Activated naive CD8-positive, alpha-beta T cell (primary cell): ENCODE measurements around the gene HIGD1A.

ENCODE experiments used
- H3K27ac Mint-ChIP-seq: one replicate; pipeline ENCODE4 v1.8.0; 2021; ENCODE audit warnings: mixed read lengths
- H3K27me3 Mint-ChIP-seq: one replicate; pipeline ENCODE4 v1.8.0; 2021; ENCODE audit warnings: mixed read lengths
- H3K36me3 Mint-ChIP-seq: one replicate; pipeline ENCODE4 v1.8.0; 2021; ENCODE audit warnings: mixed read lengths
- H3K4me1 Mint-ChIP-seq: one replicate; pipeline ENCODE4 v1.8.0; 2021; ENCODE audit warnings: low read depth, mixed read lengths
- H3K4me3 Mint-ChIP-seq: one replicate; pipeline ENCODE4 v1.8.0; 2021; ENCODE audit warnings: mild to moderate bottlenecking, mixed read lengths
- H3K9me3 Mint-ChIP-seq: one replicate; pipeline ENCODE4 v1.8.0; 2021; ENCODE audit warnings: low read depth, mixed read lengths

The HIGD1A gene

DNA sequence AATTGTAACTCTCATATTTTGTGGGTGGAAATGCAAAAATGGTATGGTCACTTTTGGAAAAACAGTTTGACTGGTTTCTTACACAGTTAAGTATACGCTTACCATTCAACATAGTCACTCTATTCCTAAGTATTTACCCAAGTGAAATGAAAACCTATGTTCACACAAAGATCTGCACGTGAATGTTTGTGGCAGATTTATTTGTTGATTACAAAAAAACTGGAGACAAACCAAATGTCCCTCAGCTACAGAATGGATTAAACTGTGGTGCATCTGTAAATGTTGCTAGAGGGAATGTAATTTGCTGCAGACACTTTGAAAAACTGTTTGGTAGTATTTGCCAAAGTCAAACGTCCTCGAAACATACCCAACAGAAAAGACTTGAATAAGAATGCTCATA is 34.3 kb upstream of the HIGD1A start:
- Mint-ChIP-seq H3K36me3 (no peaks in the 10 kb centered on the region), H3K4me1 (no peaks in the 10 kb centered on the region), H3K27me3 (no peaks in the 10 kb centered on the region), H3K27ac (no peak overlapping the region), H3K9me3 (no peaks in the 10 kb centered on the region), H3K4me3 (no peak overlapping the region)

DNA sequence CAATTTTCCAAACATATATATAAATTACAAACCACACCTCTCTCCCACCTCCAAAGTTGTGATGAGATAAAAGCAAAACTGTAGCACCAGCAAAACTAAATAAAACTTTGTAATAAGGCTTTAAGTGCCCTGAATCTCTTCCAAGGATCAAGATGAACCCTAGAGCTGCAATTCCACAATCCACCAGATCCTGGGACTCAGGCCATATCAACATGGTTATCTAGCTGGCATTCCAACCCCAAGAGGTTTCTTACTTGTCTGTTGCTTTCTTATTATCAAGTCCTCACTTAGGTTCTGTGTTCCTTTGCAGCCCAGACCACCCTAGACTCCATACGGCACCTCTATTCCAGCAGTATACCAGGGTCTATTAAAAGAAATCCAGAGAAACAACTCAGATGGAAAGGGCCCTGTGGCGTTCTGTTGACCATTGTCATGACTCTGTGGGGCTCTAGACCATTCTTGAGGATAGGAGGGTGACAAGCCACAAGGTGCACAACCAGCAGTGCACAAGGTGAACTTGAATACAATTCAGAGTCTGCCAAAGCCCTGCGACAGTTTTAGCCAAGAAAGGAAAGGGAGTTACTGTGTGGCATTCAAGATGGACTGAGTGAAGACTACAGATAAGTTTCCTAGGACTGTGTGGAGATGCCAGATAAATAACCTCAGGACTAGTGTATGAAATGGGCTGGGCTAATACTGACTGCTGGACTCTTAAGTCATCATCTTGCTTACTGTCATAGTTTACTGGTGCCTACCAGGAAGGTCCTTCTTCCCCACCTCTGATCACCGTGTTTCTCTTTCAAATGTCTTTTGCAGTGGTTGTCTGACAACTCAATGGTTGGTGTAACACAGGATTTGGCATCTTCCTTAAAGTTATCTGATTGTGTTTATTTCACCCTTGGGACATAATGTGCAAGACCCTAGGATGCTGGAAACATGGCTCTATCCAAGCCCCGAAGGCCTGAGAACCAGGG is 32.1 kb upstream of the HIGD1A start:
- H3K36me3 Mint-ChIP-seq: no peaks in the 10 kb centered on the region
- no peak overlapping the region for H3K27ac Mint-ChIP-seq
- no peak overlapping the region for H3K4me3 Mint-ChIP-seq
- H3K4me1 Mint-ChIP-seq: no peaks in the 10 kb centered on the region
- H3K27me3 Mint-ChIP-seq: no peaks in the 10 kb centered on the region
- H3K9me3 Mint-ChIP-seq: no peaks in the 10 kb centered on the region

DNA sequence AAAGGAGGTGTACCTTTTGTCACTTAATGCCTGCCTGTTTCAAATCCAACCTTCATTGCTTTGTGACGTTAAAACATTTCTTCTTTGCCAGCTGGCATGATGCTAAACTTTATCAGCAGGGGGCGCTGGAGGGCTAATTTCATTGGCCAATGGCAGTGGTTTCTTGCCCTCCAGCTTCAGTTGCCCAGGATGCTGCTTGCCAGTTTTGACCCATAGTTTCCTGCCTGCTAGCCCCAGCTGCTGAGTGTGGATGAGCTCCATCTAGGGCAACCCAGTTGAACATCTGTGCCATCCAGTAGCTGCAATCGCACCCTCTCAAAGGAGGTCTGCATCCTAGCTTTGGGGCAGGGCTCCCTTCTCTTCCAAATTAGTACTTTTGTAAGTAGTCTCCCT is 27.0 kb upstream of the HIGD1A start:
- H3K4me3 Mint-ChIP-seq: no peak overlapping the region
- H3K9me3 Mint-ChIP-seq: no peaks in the 10 kb centered on the region
- H3K36me3 Mint-ChIP-seq: peaks cover 2% of the 10 kb centered on the region
- peaks cover 8% of the 10 kb centered on the region for H3K27me3 Mint-ChIP-seq
- peaks cover 7% of the 10 kb centered on the region for H3K4me1 Mint-ChIP-seq
- H3K27ac Mint-ChIP-seq: no peak overlapping the region

DNA sequence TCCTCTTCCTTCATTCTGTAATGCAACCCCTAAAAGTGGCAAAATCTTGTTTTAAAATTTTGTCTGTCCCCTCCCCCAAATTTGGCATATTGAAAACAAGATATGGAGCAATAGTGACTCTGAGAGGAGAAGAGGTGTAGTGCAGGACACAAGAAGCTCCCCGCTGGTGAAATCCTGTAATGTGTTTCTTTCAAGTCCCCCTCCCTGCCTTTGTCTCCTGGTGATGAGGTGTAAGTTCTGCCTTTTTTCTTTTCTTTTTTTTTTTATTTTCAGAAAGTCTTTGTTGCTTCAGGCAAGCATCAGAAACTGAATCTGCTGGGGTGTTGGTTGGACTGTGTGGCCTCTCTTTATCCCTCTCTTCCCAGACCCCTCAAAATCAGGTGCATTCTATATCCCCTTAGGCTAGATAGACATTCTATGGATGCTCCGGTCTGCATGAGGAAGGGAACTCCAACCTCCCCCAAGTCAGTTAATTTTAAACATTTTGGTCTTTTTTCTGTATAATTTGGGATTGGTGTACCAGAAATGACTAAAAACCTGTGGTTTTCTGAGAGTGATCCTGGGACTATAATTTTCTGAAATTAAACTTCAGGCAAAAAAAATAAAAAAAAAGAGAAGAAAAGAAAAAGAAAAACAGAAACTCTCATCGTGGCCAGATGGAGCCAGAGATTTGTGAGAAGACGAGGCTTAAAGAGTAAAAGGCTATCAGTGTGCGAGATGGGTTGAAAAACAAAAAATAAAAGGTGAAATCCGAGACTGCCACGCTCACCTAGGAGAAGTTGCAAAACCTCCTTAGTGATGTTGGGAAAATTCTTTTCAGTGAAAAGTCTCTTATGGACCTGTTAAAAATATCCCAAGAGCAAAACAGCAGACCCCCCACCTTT is 26.4 kb upstream of the HIGD1A start:
- H3K27ac Mint-ChIP-seq: no peak overlapping the region
- peaks cover 7% of the 10 kb centered on the region for H3K4me1 Mint-ChIP-seq
- H3K4me3 Mint-ChIP-seq: no peak overlapping the region
- peaks cover 2% of the 10 kb centered on the region for H3K36me3 Mint-ChIP-seq
- no peaks in the 10 kb centered on the region for H3K9me3 Mint-ChIP-seq
- peaks cover 8% of the 10 kb centered on the region for H3K27me3 Mint-ChIP-seq

DNA sequence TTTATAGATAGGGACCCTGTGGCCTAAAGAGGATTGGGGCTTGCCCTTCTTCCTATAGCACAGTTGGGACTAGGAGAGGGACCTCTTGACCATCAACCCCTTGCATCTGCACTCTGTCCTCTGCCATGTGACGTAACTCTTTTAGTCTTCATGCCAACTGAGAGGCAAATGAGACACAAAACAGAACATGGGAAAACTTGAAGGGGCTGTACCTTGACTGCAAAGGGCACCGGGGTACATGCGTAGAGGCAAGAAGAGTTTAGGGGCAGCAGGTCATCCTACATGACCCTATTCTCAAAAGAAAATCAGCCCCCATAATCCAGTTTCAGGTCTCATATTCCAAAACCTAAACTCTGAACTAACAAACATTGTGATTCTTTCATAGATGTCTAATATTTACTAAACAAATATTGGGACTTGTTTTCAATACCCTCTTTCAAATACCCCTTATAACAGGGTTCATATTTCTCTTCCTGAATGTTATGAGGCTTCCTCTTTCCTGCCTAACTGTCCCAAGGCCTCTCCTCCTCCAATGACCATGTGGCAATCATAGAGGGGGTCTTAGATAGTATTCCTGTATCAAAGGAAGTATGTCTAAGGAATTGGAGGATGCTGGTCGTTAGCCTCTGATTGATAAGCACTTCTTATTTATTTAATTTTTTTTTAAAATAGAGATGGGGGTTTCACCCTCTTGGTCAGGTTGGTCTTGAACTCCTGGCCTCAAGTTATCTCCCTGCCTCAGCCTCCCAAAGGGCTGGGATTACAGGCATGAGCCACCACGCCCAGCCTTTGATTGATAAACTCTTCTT is 25.5 kb upstream of the HIGD1A start:
- peaks cover 2% of the 10 kb centered on the region for H3K36me3 Mint-ChIP-seq

DNA sequence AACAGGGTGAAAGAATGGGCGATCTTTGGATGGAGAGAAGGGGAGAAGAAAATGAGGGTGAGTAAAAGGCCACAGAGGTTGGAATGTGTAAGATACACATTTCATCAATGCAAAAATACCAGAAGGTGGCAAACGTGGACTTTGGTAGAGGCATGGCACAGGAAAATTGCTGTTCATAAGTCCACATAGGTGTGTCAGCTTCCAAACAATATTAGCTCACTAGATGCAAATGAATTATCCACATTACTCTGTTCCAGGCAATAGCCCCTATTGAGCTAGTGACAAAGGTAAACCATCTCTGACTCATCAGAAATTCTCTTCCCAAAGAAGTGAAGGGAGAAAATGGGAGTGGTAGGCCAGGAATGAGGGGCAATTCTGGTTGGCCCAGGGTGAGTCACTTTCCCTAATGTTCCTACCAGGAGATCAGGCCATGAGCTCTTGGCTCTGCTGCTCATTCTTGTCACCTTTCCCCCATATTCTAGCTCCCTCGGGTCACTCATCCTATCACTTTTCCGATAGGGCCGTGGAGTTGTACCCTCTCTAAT is 24.9 kb upstream of the HIGD1A start:
- H3K4me1 Mint-ChIP-seq: peaks cover 7% of the 10 kb centered on the region

More for the DNA sequence above, 25.5 kb upstream of the HIGD1A start:
- peaks cover 8% of the 10 kb centered on the region for H3K27me3 Mint-ChIP-seq
- H3K4me1 Mint-ChIP-seq: peaks cover 7% of the 10 kb centered on the region
- no peaks in the 10 kb centered on the region for H3K9me3 Mint-ChIP-seq
- H3K4me3 Mint-ChIP-seq: no peak overlapping the region
- H3K27ac Mint-ChIP-seq: no peak overlapping the region

DNA sequence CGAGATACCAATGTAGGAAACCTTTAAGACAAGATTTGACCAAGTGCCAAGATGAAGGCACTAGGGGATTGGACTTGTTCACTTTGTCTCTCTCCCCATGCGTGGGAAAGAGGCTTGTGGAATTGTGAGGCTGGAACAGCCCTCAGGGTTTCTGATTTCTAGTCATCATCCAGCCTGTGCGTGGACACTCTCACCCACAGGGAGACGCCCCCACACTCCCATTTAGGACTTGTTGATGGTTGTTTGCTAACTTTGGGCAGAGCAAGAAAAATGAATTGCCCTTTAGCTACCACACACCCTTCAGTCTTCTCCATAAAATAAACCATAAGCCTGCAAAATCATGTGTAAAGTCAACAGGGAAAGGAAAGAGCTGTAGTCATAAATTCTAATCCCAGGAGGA is 23.4 kb upstream of the HIGD1A start:
- peaks cover 7% of the 10 kb centered on the region for H3K4me1 Mint-ChIP-seq
- H3K4me3 Mint-ChIP-seq: no peak overlapping the region
- peaks cover 4% of the 10 kb centered on the region for H3K36me3 Mint-ChIP-seq
- peaks cover 9% of the 10 kb centered on the region for H3K27me3 Mint-ChIP-seq
- no peaks in the 10 kb centered on the region for H3K9me3 Mint-ChIP-seq
- no peak overlapping the region for H3K27ac Mint-ChIP-seq

More for the DNA sequence above, 24.9 kb upstream of the HIGD1A start:
- Mint-ChIP-seq H3K4me3 (no peak overlapping the region), H3K36me3 (peaks cover 2% of the 10 kb centered on the region), H3K27me3 (peaks cover 8% of the 10 kb centered on the region), H3K27ac (no peak overlapping the region), H3K9me3 (no peaks in the 10 kb centered on the region)

DNA sequence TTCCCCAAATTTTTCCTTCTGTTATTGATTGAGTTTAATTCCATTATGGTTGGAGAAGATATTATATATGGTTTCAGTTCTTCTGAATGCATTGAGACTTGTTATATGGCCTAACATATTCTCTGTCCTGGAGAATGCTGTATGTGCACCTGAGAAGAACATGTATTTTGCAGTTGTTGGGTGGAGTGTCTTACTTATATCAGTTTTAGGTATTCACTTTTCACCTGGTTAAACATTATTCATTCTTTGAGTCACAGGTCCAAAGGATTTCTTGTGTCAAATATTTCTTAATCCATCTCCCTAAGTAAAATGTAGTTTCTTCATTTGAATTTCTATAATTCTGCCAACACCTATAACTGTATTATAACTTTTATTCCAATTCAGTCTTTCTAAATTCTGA is 22.7 kb upstream of the HIGD1A start:
- Mint-ChIP-seq H3K4me3 (no peak overlapping the region), H3K9me3 (no peaks in the 10 kb centered on the region), H3K27ac (no peak overlapping the region), H3K27me3 (peaks cover 9% of the 10 kb centered on the region), H3K4me1 (peaks cover 7% of the 10 kb centered on the region), H3K36me3 (peaks cover 4% of the 10 kb centered on the region)

DNA sequence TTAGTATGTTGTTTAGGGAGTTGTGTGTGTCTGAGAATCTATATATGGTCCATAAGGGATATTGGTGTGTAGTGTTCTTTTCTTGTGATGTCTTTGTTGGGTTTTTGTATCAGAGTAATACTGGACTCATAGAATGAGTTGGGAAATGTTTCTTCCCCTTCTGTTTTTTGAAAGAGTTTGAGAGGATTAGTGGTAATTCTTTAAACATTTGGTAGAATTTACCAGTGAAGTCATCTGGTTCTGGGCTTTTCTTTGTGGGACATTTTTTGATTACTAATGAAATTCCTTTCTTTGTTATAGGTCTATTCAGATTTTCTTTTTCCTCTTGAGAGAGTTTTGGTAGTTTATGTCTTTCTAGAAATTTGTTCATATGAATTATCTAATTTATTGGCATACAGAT is 21.9 kb upstream of the HIGD1A start:
- H3K27ac Mint-ChIP-seq: no peak overlapping the region

DNA sequence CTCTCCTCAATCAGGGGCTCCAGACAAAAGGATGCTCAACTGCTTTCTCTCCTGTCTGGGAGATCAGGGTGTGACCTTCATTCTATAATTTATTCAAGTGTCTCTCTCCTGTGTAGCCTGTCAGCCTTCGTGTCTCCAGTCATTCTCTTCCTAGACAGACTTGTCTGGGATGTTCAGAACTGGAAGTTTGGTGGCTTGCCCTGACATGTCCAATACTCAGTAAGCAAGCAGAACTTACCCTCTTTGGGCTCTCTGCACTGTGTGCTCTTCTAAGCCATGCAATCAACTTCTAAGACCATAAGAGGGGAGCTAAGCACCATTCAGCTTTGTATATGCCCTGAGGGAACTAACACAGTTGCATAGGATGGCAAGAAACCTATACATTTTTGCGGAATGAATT is 19.1 kb upstream of the HIGD1A start:
- H3K36me3 Mint-ChIP-seq: peaks cover 4% of the 10 kb centered on the region
- H3K4me3 Mint-ChIP-seq: no peak overlapping the region
- H3K9me3 Mint-ChIP-seq: no peaks in the 10 kb centered on the region
- no peak overlapping the region for H3K27ac Mint-ChIP-seq
- peaks cover 5% of the 10 kb centered on the region for H3K27me3 Mint-ChIP-seq
- no peaks in the 10 kb centered on the region for H3K4me1 Mint-ChIP-seq

More for the DNA sequence above, 21.9 kb upstream of the HIGD1A start:
- Mint-ChIP-seq H3K4me3 (no peak overlapping the region), H3K27me3 (peaks cover 9% of the 10 kb centered on the region), H3K4me1 (peaks cover 5% of the 10 kb centered on the region), H3K36me3 (peaks cover 4% of the 10 kb centered on the region), H3K9me3 (no peaks in the 10 kb centered on the region)

DNA sequence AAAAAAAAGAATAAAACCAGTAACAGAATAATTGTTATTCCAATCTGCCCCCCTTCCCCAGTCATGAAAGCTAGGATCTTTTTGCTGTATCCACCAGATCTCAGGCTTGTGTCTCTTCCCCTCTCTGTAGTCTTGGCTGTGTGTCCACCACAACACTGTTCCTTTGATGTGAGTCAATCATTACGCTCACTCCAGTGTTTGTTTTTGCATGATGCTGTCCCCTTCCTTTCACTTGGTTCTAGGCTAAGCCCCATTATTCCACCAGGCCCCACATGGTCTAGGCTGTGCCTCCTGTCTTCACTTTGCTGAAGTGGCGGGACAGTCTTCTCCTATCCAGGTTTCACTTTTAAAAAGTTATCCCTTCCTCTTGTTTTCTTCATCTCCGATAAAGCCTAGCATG is 18.5 kb upstream of the HIGD1A start:
- H3K27ac Mint-ChIP-seq: no peak overlapping the region
- H3K27me3 Mint-ChIP-seq: peaks cover 5% of the 10 kb centered on the region
- H3K9me3 Mint-ChIP-seq: no peaks in the 10 kb centered on the region
- H3K4me3 Mint-ChIP-seq: no peak overlapping the region
- no peaks in the 10 kb centered on the region for H3K4me1 Mint-ChIP-seq
- H3K36me3 Mint-ChIP-seq: peaks cover 4% of the 10 kb centered on the region

DNA sequence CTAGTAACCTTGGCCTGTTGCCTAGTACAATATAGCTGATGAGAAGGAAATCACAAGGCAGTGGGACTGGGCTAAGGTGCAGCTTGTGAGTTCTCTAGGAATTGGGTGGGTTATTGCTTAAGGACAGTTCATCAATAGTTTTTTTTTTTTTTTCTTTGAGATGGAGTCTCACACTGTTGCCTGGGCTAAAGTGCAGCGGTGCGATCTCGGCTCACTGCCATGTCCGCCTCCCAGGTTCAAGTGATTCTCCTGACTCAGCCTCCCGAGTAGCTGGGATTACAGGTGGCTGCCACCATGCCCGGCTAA is 16.4 kb upstream of the HIGD1A start:
- H3K9me3 Mint-ChIP-seq: no peaks in the 10 kb centered on the region
- peaks cover 2% of the 10 kb centered on the region for H3K36me3 Mint-ChIP-seq

DNA sequence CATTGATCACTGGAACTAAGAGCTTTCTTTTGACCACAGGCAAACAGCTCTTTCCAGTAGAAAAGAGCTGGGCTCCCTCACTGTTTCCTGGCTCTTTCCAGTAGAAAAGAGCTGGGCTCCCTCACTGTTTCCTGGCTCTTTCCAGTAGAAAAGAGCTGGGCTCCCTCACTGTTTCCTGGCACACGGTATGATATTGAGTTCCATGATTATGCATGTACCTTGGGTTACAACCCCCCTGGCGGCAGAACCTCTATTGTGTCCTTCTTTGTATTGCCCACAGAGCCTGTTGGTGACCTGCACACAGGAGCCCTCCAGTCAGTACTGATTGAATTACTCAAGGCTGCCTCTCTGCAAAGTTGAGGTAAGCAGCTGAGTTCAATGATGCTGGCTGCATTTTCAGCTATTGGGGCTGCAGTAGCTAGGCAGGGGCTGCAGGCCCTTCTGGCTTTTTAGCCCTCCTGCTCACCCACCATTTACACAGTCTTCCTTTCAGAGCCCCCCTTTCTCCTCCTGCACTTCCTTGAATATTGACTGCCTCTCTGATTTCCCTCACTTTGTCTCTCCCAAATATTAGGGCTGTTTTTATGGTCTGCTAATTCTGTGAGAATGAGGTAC is 15.2 kb upstream of the HIGD1A start:
- H3K36me3 Mint-ChIP-seq: peaks cover 2% of the 10 kb centered on the region
- H3K27me3 Mint-ChIP-seq: peaks cover 1% of the 10 kb centered on the region
- H3K4me1 Mint-ChIP-seq: no peaks in the 10 kb centered on the region
- H3K27ac Mint-ChIP-seq: no peak overlapping the region
- no peak overlapping the region for H3K4me3 Mint-ChIP-seq
- H3K9me3 Mint-ChIP-seq: no peaks in the 10 kb centered on the region

More for the DNA sequence above, 16.4 kb upstream of the HIGD1A start:
- no peaks in the 10 kb centered on the region for H3K4me1 Mint-ChIP-seq
- peaks cover 1% of the 10 kb centered on the region for H3K27me3 Mint-ChIP-seq
- H3K4me3 Mint-ChIP-seq: no peak overlapping the region
- H3K27ac Mint-ChIP-seq: no peak overlapping the region

DNA sequence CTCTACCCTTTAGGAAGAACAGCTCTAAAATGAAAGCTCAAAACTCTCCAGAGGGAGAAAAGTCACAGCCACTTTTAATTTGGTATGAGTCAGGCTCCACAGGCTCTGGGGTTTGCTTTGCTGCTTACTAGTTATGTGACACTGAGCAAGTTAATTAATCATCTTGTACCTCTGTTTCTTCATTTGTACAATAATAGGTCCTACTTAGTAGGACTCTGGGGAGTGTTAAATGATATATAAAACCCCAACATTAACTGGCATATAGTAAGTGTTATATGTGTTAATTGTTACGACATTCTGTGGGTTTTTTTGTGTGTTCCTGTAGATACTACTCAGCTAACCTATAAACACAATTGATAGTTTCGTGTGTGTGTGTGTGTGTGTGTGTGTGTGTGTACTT is 11.5 kb upstream of the HIGD1A start:
- H3K4me3 Mint-ChIP-seq: no peak overlapping the region
- no peak overlapping the region for H3K27ac Mint-ChIP-seq
- H3K9me3 Mint-ChIP-seq: no peaks in the 10 kb centered on the region
- H3K27me3 Mint-ChIP-seq: no peaks in the 10 kb centered on the region
- H3K4me1 Mint-ChIP-seq: no peaks in the 10 kb centered on the region
- no peaks in the 10 kb centered on the region for H3K36me3 Mint-ChIP-seq
